HepG2 (cell line): ENCODE measurements around the gene SMO.

ENCODE experiments used
- CSRNP1 ChIP-seq: sonication (generic); formaldehyde crosslinking; IDR thresholded peaks from 2 replicates; pipeline ENCODE4 v1.8.1; 2023; ENCODE audit warnings: mild to moderate bottlenecking, missing genetic modification reagents
- EHMT2 ChIP-seq: fragments of 200-600 bp; sonication (generic); IDR thresholded peaks from 2 replicates; pipeline ENCODE4 v1.7.0; 2017; ENCODE audit warnings: antibody characterized with exemption, low read depth, low read length, borderline replicate concordance
- POLR2A ChIP-seq, 2 experiments: IDR thresholded peaks; 2 replicates each; pipeline ENCODE4 v1.6.1; 2011; ENCODE audit warnings: low read depth in 2 of 2, low read length in 2 of 2, mild to moderate bottlenecking in 1 of 2, moderate library complexity in 1 of 2; ENCODE audit not compliant: insufficient read depth in 1 of 2
- RFXANK ChIP-seq: IDR thresholded peaks from 2 replicates; pipeline ENCODE4 v1.6.1; 2016
- SP2 ChIP-seq: sonication (generic); formaldehyde crosslinking; IDR thresholded peaks from 2 replicates; pipeline ENCODE4 v1.5.1; 2020; ENCODE audit warnings: mild to moderate bottlenecking, missing genetic modification reagents
- ZNF562 ChIP-seq: sonication (generic); formaldehyde crosslinking; IDR thresholded peaks from 2 replicates; pipeline ENCODE4 v1.8.0; 2022; ENCODE audit warnings: missing genetic modification reagents, borderline replicate concordance
- ZSCAN29 ChIP-seq: sonication (generic); formaldehyde crosslinking; conservative IDR thresholded peaks from 2 replicates; pipeline ENCODE4 v1.4.0; 2020; ENCODE audit warnings: mild to moderate bottlenecking, missing genetic modification reagents

- TF ChIP-seq POLR2A (IDR thresholded peaks at IDR 0.05; ENCODE audit: insufficient read depth in 1 of 2, low read depth in 2 of 2, low read length in 2 of 2) (no peak), ZNF562 (no peak), RFXANK (CRISPR knock-in tag) (no peak), CSRNP1 (CRISPR knock-in tag) (no peak), SP2 (CRISPR knock-in tag) (no peak), EHMT2 (no peak), ZSCAN29 (no peak)
Observed at GRCh38 chr7:129143724-129144094, 44.7 kb upstream of the SMO start.
